Measurements from ENCODE around the gene RASD2. TPM values are rescaled to one million over a fixed set of nuclear protein-coding genes. Genes with fewer than 3 reads are reported as not detected.

RASD2 gene
- polyA plus RNA-seq, 4 donors: 1.6 to 2.1 (median 1.9) TPM

DNA sequence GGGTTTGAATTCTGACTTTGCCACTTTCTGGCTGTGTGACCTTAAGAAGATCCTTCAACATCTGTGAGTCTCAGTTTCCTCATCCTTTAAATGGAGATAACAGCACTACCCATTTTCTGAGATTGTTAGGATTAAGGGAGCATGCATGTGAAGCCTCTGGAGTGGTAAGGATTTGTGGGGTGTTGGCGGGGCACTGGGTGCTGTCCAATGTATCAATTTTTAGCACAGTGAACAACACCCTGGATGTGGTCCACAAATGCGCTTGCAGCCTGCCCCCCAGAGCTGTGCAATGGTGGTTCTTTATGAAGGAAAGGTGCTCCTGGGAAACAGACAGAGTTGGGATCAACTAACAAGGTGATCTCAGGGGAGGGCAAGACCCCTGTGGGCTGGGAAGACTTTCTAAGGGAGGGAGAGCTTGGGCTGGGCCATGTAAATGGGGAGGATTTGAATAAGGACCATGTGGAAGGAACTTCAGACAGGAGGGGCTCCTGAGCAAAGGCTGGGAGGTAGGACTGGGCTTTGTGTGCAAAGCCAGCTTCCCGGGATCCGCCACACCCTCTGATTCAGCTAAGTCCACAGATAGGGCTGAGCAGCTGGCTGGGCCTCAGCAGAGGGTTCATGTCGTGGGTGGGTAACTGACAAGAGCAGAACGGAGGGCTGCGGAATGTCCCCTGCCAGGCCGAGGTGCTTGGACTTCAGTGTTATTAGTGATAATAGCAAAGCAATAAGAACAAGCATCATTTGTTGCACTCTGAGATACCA lies 22.7 kb upstream of the RASD2 start:
- no peak for DNase-seq (ENCODE audit: low read depth in 4 of 4, low spot score in 3 of 4)

DNA sequence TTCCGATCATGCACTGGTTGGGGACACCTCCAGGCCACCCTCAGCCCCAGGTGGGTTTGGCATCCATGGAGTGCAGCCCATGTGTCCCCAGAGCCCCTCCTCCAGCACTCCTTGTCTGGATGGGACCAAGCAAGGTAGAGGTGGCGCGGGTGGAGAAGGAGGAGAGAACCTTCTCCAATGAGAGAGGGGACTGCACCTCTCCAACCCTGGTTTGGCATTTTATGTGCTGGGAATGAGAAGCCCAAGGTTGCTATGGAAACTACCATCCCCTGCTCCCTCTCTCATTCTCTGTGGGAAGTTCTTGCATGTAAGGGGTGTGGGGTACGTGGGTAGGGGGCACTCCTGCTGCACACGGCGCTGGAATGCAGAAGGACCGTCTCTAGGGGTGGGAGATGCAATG lies 21.8 kb upstream of the RASD2 start:
- DNase-seq (ENCODE audit: low read depth in 4 of 4, low spot score in 3 of 4): no peak

DNA sequence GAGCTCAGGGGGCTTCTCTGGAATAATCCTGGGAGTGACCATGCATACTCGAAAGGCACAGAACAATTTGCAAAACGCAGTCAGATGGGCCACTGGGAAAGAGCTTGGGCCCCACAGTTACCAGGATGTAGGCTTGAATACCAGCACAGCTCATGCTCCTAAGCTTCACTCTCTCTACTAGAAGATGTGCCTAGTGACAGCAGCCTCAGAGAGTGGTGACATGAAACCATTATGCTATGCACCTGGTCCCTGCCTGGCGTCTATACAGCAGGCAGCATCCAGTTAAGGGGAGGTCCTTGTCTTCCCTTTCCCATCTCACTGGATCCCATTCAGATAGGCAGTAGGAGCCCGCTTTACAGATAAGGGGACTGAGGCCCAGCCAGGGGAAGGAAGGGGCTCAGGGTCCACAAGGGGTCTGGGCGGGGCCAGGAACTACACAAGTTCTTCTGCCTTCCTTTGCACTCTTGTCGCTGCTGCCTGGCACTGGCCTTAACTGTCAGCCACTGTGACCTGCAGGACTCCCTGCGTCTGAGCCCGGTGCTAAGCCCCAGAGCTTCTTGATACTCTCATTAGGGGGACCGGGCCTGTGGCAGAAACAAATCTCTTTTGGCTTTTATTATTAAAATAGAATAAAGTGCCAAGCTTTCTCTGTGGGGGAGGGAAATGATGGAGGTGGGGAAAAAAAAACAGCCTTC lies 21.2 kb upstream of the RASD2 start:
- DNase-seq (ENCODE audit: low read depth in 4 of 4, low spot score in 3 of 4): no peak

DNA sequence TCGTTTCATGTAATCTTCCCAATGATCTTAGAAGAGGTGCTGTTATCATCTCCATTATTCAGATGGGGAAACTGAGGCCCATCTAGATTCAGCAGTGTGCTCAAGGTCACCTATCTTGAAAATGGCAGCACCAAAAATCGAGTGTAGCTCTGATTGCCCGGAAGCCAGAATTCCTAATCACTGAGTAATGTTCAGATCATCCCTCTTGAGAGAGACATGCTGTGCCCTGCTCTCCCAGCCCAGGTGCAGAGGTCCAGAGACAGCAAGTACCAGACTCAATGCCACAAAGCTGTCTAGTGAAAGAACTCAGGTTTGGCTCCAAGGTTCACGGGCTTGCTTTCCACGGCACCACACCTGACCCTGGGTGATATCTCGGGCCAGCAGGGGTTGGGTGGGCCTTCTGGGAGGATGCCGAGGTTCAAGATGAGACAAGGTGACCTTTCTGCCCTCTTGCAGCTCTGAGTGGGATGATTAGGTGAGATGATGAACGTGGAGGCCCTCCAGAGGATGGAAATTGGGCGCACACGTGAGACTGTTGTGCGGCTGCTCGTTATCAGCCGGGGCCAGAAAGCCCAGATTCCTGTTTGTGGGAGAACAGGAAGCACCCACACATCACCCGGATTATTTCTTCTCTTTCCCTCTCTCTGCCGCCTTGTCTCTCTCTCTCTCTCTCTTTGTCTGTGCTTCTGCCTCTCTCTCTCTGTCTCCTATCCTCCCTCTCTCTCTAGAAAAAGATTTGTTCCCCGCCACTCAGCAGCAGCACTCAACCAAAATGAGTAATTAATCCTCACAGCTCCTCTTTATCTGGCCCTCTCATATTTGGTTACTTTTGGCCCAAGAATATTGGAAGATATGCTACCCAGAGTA lies 19.0 kb upstream of the RASD2 start:
- DNase-seq (ENCODE audit: low read depth in 4 of 4, low spot score in 3 of 4): no peak

DNA sequence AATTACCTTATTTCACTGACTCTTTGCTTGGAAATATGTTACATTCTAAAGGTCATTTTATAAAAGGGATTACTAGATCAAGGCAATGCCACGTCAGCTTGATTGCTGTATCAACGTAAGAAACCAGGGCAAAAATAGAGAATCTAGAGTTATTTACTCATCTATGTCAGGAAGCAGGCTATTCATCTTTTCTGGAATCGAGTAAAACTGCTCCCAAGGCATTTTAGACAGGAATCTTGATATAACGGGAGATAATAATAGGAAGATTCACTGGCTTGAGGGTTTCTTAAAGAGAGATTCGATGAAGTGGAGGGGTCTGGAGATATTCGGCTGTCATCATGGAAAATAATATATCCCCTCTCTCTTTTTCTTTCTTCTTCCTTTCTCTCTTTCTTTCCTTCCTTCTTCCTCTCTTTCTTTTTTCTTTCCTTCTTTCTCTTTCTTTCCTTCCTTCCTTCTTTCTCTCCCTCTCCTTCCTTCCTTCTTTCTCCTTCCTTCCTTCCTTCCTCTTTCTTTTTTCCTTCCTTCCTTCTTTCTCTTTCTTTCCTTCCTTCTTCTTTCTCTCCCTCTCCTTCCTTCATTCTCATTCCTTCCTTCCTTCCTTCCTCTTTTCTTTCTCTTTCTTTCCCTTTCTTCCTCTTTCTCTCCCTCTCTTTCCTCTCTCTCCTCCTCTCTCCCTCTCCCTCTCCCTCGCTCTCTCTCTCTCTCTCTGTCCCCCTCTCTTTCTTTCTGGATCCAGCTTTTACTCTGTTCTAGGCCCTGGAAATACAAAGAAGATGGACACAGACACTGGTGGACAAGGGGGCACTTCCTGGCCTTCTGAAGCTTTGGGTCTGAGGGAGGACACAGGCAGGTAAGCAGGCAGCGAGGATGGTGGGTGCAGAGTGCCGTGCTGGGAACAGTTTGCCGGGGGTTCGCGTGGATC lies 18.1 kb upstream of the RASD2 start:
- no peak for DNase-seq (ENCODE audit: low read depth in 4 of 4, low spot score in 3 of 4)

DNA sequence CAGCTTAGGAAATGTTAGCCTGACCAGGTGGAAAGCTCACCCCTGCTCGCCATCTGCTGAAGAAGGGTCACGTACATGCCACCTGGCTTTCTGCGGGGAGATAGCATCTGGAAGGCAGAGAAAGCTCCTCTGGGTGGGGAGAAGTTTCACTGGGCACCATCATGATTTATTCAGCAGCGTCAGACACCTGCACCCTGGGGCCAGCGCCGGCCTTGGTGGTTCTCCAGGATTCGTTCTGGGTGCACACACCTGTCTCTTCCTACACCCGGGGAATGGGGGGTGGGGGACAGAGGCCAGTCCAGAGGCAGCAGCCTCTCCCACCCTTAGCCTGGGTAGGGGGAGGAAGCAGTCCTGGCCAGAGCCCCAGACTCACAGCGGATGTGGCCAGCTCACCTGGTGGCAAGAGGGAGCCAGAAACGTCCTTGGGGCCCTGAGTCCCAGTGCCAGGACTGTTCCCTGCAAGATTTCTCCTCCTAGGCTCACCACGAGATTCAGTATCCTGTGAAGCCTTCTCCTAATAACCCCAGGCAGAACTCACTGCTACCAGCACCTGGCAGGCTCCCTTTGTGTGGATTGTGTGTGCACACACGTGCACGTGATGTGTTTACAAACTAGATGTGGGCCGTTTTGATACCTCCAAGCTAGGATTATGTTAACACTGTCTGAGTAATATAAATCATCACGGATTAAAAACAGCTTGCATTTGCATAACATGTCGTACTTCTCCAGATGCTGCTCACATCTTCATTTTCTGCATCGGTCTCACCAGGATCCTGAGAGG lies 17.3 kb upstream of the RASD2 start:
- DNase-seq (ENCODE audit: low read depth in 4 of 4, low spot score in 3 of 4): no peak

DNA sequence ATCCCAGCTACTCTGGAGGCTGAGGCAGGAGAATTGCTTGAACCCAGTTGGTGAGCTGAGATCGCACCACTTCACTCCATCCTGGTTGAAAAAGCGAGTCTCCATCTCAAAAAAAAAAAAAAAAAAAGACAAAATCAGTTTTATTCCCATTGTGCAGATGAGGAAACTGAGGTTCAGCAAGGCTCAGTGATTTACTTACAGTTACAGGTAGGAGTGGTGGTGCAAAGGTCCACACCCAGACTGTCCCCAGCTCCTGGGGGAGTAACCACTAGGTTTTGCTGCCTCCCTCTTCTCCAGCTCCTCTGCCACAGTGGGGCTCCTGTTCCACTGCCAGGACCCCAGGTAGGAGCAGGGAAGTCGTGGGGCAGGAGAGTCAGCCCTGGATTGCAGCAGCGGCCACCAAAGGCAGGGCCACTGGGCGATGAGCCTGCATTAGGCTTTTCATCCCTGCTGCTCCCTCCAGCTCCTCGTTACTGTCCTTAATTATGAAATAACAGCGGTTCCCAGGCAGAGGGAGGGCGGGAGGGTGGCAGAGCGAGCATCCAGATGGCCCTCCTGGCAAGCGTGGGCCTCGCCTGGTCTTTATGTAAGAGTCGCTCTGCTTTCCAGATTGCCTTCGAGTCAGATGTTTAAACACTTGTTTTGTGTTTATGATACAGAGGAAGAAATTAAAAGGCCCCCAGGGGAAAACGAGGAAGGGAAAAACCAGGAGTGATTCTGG lies 15.5 kb upstream of the RASD2 start:
- no peak for DNase-seq (ENCODE audit: low read depth in 4 of 4, low spot score in 3 of 4)

DNA sequence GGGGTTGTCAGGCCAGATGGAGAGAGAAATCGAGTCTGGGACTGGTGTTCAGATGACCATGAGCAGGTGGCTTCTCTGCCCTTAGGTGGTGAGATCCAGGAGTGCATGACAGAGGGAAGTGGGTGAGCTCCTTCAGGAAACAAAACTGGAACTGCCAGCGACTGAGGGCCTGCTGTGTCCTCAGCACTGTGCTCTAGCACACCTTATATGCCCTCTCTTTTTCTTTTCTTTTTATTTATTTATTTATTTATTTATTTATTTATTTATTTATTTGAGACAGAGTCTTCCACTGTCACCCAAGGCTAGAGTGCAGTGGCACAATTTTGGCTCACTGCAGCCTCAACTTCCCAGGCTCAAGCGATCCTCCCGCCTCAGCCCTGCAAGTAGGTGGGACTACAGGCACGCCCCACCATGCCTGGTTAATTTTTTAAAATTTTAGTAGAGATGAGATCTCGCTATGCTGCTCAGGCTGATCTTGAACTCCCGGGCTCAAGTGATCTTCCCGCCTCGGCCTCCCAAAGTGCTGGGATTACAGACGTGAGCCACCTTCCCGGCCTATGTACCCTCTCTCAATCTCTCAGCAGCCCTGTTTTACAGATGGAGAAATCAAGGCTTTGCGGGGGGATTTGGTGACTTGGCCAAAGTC lies 14.8 kb upstream of the RASD2 start:
- no peak for DNase-seq (ENCODE audit: low read depth in 4 of 4, low spot score in 3 of 4)

DNA sequence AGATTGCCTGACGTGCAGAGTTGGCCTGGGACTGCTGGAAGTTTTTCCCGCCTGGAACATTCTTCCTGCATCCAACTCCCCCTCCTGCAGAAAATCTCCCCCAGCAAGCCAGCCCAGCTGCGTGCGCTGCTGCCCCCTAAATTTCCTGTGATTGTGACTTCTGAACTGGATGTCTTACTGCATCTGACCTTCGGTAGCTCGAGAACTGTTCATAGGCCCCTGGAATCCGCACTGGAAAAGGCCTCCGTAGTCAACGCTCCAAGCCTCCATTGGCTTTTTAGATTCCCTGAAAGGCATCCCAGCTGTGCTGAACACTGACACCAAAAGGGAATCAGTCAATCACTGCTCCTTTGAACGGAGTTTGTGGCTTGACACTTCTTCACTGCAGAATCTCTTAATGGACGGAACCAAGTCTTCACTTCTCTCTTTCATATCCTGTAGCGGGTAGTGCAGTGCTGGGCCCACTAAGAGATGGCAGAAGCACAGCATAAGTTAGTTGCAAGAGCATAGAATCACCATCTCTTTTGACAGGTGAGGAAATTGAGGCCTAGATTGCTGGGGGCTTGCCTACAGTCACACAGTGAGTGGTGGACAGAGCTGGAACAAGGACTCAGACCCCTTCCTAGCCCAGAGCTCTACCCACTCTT lies 14.2 kb upstream of the RASD2 start:
- no peak for DNase-seq (ENCODE audit: low read depth in 4 of 4, low spot score in 3 of 4)

DNA sequence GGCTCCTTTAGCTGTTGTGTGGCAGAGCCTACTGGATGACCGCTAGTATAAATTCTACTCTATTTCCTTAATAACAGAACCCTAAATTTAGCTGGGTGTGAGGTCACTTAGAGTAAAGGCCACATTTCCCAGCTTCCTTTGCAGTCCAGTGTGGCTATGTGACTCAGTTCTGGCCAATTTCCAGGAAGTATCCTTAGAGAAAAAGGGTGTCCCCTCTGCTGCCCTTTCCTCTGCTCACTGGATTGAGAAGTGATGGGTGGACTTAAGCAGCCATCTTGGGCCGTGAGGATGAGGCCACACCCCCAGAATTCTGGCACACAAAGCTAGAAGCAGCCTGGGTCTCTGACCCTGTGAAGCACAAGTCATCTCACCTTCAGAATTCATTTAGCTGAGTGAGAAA lies 11.7 kb upstream of the RASD2 start:
- DNase-seq (ENCODE audit: low read depth in 4 of 4, low spot score in 3 of 4): no peak

DNA sequence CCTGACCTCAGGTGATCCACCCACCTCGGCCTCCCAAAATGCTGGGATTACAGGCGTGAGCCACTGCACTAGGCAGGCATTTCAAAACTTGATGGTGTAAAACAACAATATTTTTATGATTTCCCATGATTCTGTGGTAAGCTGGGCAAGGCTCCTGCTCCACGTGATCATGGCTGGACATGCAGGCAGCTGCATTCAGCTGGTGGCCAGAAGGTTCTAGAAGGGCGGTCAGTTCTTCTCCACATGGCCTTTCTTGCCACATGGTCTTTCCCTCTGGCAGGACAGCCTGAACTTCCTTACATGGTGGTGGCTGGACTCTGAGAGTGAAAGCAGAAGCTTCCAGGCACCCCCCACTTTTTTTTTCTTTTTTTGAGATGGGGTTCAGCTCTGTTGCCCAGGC lies 9.9 kb upstream of the RASD2 start:
- no peak for DNase-seq (ENCODE audit: low read depth in 4 of 4, low spot score in 3 of 4)

DNA sequence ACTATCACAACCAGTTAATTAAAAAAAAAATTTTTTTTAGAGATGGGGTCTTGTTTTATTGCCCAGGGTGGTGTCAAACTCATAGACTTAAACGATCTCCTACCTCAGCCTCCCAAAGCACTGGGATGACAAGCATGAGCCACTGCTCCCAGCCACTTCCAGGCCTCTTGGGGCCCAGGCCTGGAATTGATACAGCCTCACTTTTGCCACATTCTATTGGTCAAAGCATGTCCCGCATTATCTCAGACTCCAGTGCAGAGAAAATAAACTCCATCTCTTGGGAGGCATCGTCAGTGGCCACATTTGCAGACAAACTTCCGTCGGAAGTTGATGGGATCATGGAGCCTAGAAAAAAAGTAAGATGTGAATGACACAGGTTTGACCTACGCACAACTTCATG lies 9.4 kb upstream of the RASD2 start:
- no peak for DNase-seq (ENCODE audit: low read depth in 4 of 4, low spot score in 3 of 4)

DNA sequence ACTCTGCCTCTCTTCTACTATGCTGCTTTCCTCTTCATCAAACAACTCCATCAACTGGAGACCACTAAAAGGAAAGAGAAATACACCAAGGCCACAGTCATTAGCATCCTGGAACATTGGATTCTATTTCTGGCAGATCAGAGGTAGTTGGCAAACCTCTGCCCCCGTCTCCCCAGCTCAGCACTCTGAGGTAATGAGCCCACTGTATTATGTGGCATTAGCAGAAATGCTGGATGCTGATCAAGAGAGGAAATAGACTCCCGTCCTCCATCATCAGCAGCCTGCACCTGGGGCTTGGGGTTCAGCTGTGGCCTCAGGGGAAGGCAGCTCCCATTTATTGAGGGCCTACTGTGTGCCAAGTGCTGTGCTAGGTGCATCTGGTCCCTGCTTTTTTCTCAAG lies 9.0 kb upstream of the RASD2 start:
- no peak for DNase-seq (ENCODE audit: low read depth in 4 of 4, low spot score in 3 of 4)

DNA sequence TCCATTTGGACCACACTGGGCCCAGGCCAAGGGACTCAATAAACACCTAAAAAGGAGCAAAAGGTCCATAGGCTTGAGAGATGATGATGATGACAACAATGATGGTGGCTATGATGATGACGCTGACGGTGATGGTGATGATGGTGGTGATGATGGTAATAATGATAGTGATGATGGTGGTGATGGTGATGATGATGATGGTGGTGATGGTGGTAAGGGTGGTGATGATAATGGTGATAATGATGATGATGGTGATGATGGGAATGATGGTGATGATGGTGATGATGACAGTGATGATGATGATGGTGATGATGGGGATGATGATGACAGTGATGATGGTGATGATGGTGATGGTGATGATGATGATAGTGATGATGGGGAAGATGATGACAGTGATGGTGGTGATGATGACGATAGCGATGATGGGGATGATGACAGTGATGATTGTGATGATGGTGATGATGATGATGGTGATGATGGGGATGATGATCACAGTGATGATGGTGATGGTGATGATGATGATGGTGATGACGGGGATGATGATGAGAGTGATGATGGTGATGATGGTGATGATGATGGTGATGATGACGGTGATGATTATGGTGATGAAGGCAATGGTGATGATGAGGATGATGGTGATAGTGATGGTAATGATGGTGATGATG lies 7.1 kb upstream of the RASD2 start:
- DNase-seq (ENCODE audit: low read depth in 4 of 4, low spot score in 3 of 4): no peak

DNA sequence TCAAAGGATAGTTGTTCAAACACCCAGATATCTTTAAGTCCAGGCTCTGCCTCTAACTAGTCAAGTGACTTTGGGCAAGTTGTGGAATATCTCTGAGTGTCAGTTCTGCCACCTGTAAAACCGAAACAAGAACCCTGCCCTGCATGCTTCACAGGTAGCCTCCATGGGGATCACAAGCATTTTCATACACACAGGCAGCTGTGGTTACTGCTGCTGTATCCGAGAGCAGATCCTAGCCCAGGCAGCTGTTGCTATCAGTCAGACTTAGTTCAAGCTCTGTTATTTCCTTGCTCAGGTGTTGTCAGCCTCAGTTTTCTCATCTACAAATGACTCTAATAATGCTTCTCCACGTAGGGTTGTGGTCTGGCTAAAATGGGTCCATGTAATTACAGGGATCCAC lies 6.5 kb upstream of the RASD2 start:
- DNase-seq (ENCODE audit: low read depth in 4 of 4, low spot score in 3 of 4): no peak

DNA sequence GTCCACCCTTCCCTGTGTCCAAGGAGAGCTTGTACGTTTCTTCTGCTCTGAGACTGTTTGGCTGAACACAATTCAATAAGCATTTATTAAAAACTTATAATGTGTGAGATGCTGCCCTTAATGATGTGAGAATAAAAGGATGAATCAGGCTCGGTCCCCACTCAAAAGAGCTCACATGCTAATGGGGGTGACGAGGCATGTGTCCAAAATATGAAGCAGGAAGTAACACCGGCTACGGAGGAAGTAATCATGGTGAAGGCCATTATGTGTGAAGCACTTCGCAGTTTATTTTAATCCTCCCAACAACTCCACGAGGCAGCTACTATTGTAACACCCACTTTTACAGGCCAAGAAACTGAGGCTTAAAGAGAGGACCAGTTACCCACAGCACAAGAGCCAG lies 3.4 kb upstream of the RASD2 start:
- no peak for DNase-seq (ENCODE audit: low read depth in 4 of 4, low spot score in 3 of 4)

DNA sequence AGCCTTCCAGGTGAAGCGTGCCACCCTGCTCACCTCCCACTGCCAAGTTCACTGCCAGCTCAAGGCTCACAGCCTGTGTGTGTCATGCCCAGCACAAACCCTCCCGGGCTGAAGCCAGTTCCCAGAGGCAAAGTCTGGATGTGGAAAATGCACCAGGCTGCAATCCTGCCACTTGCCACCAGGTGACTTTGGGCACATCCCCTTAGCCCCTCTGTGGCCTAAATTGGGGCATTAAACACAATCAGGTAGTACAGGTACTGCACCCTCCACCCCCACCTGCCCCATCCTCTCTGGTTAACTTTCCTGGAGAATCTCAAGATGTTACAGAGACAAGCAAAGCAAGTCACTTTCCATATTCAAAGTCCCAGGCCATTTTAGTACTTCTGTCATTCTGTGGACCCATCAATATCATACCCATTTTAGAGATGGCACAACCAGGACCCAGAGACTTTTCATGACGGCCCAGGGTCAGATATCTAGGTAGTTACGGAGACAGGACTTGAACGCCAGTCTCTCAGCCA lies 1.8 kb upstream of the RASD2 start:
- no peak for DNase-seq (ENCODE audit: low read depth in 4 of 4, low spot score in 3 of 4)

Data from right renal pelvis (tissue), 4 donors.